GM12878 (cell line): ENCODE data around the gene FAM47E. TPM values are rescaled to one million over a fixed set of nuclear protein-coding genes. Genes with fewer than 3 reads are reported as not detected.

ENCODE experiments used
- ATAC-seq: fragments of 200-7000 bp; cut with Tn5 transposase; 3 replicates; pipeline ENCODE4 v1.9.1; 2020; ENCODE audit warnings: mild to moderate bottlenecking, moderate library complexity
- BruUV-seq: library from RNA; stranded (reverse); fragments of 400-500 nt; replicated peaks from 2 replicates; lab custom pipeline; 2021; lab: Mats Ljungman, UMichigan
- CTCF ChIA-PET: fragments of 300-600 bp; sonication (Branson Sonifier 250); formaldehyde crosslinking; extraction: SDS; loops from one replicate; lab custom pipeline; 2021; ENCODE audit warnings: inconsistent platforms; lab: Yijun Ruan, JAX
- POLR2A ChIA-PET: fragments of 350-600 bp; formaldehyde crosslinking; extraction: SDS; loops from one replicate; lab custom pipeline; 2021; ENCODE audit warnings: inconsistent platforms; lab: Charles Lee
- RAD21 ChIA-PET: fragments of 300-600 bp; sonication (Branson Sonifier 250); formaldehyde crosslinking; loops from one replicate; lab custom pipeline; 2023; ENCODE audit warnings: antibody characterized with exemption; ENCODE audit not compliant: unreplicated experiment; lab: Charles Lee
- SMC1A ChIA-PET: fragments of 300-600 bp; sonication (Branson Sonifier 250); formaldehyde crosslinking; loops from one replicate; lab custom pipeline; 2023; ENCODE audit not compliant: unreplicated experiment, uncharacterized antibody; lab: Charles Lee
- DNase-seq: peaks from one replicate; pipeline ENCODE4 v3.0.0-alpha.2; 2011; ENCODE audit warnings: low read depth, low spot score
- FAIRE-seq: peaks from 3 replicates; lab custom pipeline; 2011; peaks lifted over from hg19 to GRCh38; lab: Jason Lieb, UNC
- H2AFZ ChIP-seq: 2 replicates; pipeline ENCODE4 v1.6.0; 2011; ENCODE audit warnings: low read depth, low read length, control low read depth; ENCODE audit not compliant: control insufficient read depth
- H3K27ac ChIP-seq: 2 replicates; pipeline ENCODE4 v1.5.1; 2011; ENCODE audit warnings: control low read depth; ENCODE audit not compliant: control insufficient read depth, insufficient read depth
- H3K27me3 ChIP-seq, 2 experiments: replicated peaks in 1 of 2; 2 replicates each; pipeline versions ENCODE4 v1.6.0 to v1.6.1; 2011; ENCODE audit warnings: low read length in 1 of 2; ENCODE audit not compliant: control insufficient read depth in 2 of 2, insufficient read depth in 2 of 2
- H3K36me3 ChIP-seq, 2 experiments: 2 replicates each; pipeline ENCODE4 v1.5.1; 2011; ENCODE audit warnings: low read length in 1 of 2; ENCODE audit not compliant: control insufficient read depth in 2 of 2, insufficient read depth in 2 of 2
- H3K4me1 ChIP-seq: 2 replicates; pipeline ENCODE4 v1.6.1; 2011; ENCODE audit warnings: mild to moderate bottlenecking, low read length, moderate library complexity, mixed read lengths; ENCODE audit not compliant: control insufficient read depth, insufficient read depth
- H3K4me2 ChIP-seq: 2 replicates; pipeline ENCODE4 v1.6.0; 2011; ENCODE audit warnings: control low read depth; ENCODE audit not compliant: control insufficient read depth, insufficient read depth
- H3K4me3 ChIP-seq: fragments of 200-600 bp; sonication (generic); 2 replicates; pipeline ENCODE4 v1.5.1; 2016
- H3K79me2 ChIP-seq: 2 replicates; pipeline ENCODE4 v1.6.0; 2011; ENCODE audit warnings: low read length; ENCODE audit not compliant: control insufficient read depth, insufficient read depth
- H3K9ac ChIP-seq: 2 replicates; pipeline ENCODE4 v1.8.0; 2011; ENCODE audit warnings: low read length, control low read depth, mixed read lengths; ENCODE audit not compliant: control insufficient read depth, insufficient read depth
- H3K9me3 ChIP-seq: replicated peaks from 3 replicates; pipeline ENCODE4 v1.5.1; 2011; ENCODE audit warnings: mild to moderate bottlenecking, low read length; ENCODE audit not compliant: control insufficient read depth, insufficient read depth
- H4K20me1 ChIP-seq: 2 replicates; pipeline ENCODE4 v1.6.0; 2011; ENCODE audit not compliant: control insufficient read depth, insufficient read depth
- CHD4 ChIP-seq: fragments of 200-600 bp; sonication (generic); IDR thresholded peaks from 2 replicates; pipeline ENCODE4 v1.6.1; 2016; ENCODE audit warnings: mild to moderate bottlenecking
- E2F4 ChIP-seq: IDR thresholded peaks from 2 replicates; pipeline ENCODE4 v1.6.1; 2012; ENCODE audit warnings: low read depth, low read length, improper control_type of control experiment
- EZH2 ChIP-seq: IDR thresholded peaks from 2 replicates; pipeline ENCODE4 v1.6.1; 2012; ENCODE audit warnings: low read depth, mild to moderate bottlenecking, control low read depth, inconsistent platforms, low read length, borderline replicate concordance; ENCODE audit not compliant: control insufficient read depth
- IKZF2 ChIP-seq, 2 experiments: fragments of 450-650 bp; IDR thresholded peaks; 2 replicates each; pipeline ENCODE4 v1.6.1; 2017; ENCODE audit warnings: mild to moderate bottlenecking in 2 of 2, moderate library complexity in 2 of 2
- JUND ChIP-seq: IDR thresholded peaks from 2 replicates; pipeline ENCODE4 v1.6.1; 2012; ENCODE audit warnings: low read depth, mild to moderate bottlenecking, low read length, improper control_type of control experiment, moderate library complexity
- MTA2 ChIP-seq: fragments of 450-650 bp; IDR thresholded peaks from 2 replicates; pipeline ENCODE4 v1.6.1; 2016; ENCODE audit warnings: low read depth, mild to moderate bottlenecking, moderate library complexity
- MYC ChIP-seq: IDR thresholded peaks from 2 replicates; pipeline ENCODE4 v1.6.1; 2011; ENCODE audit warnings: mild to moderate bottlenecking, low read length, moderate library complexity, inconsistent platforms; ENCODE audit not compliant: insufficient read depth, insufficient replicate concordance, insufficient read length, severe bottlenecking
- NFIC ChIP-seq: IDR thresholded peaks from 2 replicates; pipeline ENCODE4 v1.6.1; 2012; ENCODE audit warnings: low read depth, mild to moderate bottlenecking, inconsistent platforms, low read length, moderate library complexity
- PML ChIP-seq: IDR thresholded peaks from 2 replicates; pipeline ENCODE4 v1.6.1; 2012; ENCODE audit warnings: low read length, inconsistent platforms
- RELB ChIP-seq: fragments of 450-650 bp; IDR thresholded peaks from 2 replicates; pipeline ENCODE4 v1.6.1; 2017; ENCODE audit warnings: low read depth, mild to moderate bottlenecking, moderate library complexity
- RFX5 ChIP-seq: IDR thresholded peaks from 2 replicates; pipeline ENCODE4 v1.6.1; 2011; ENCODE audit warnings: low read depth, low read length, improper control_type of control experiment
- SMAD1 ChIP-seq: fragments of 450-650 bp; IDR thresholded peaks from 2 replicates; pipeline ENCODE4 v1.6.1; 2018; ENCODE audit warnings: mild to moderate bottlenecking, low read depth; ENCODE audit not compliant: partially characterized antibody
- SUPT20H ChIP-seq: IDR thresholded peaks from 2 replicates; pipeline ENCODE4 v1.6.1; 2011; ENCODE audit warnings: low read depth, mild to moderate bottlenecking, low read length, moderate library complexity, borderline replicate concordance; ENCODE audit not compliant: control insufficient read depth
- TARDBP ChIP-seq: IDR thresholded peaks from 2 replicates; pipeline ENCODE4 v1.6.1; 2016; ENCODE audit warnings: borderline replicate concordance
- ZNF217 ChIP-seq: fragments of 450-650 bp; IDR thresholded peaks from 2 replicates; pipeline ENCODE4 v1.6.1; 2017; ENCODE audit warnings: antibody characterized with exemption, mild to moderate bottlenecking
- in situ Hi-C: fragments of 300-500 bp; cut with MboI; formaldehyde crosslinking; loops from 9 replicates; pipeline ENCODE4 v1.14.3; 2018; ENCODE audit warnings: mixed read lengths
- intact Hi-C: fragments of 100-400 bp; cut with micrococcal nuclease; formaldehyde crosslinking; loops from one replicate; pipeline ENCODE4 v1.14.2; 2022; ENCODE audit not compliant: unreplicated experiment
- polyA plus RNA-seq, 11 experiments: library from polyadenylated mRNA; depleted of rRNA in 4 of 11; unstranded in 6 of 11; stranded (reverse) in 5 of 11; fragments of >200 nt; fragmentation: Nextera tagmentation in 4 of 11; fragmentation: Illumina TruSeq in 1 of 11; extraction: Ambion mirVana in 4 of 11; extraction: Trizol in 1 of 11; gene quantifications; 1 replicate in 1 of 11; 2 replicates in 10 of 11; pipeline versions ENCODE4 v1.2.1 to v1.2.3, GENCODE V29; 2011 to 2016; ENCODE audit warnings: inconsistent platforms in 2 of 11, missing spikeins in 2 of 11, low read depth in 1 of 11
- total RNA-seq, 4 experiments: library from RNA; depleted of rRNA in 3 of 4; stranded (reverse); fragments of >200 nt in 3 of 4; fragmentation: Illumina TruSeq in 1 of 4; extraction: Trizol in 1 of 4; gene quantifications; 2 replicates each; pipeline versions ENCODE4 v1.2.1 to v1.2.3, GENCODE V29; 2013 to 2021

FAM47E gene
- total and polyA plus RNA-seq, 10 of the 15 experiments (the other 5 are each of a cell fraction or from before 2014, with no cell fraction given): 0.03 TPM; not detected in 9

- no peak for TF ChIP-seq RELB
These were observed 13.3 kb upstream of the FAM47E start (continued) for GRCh38 chr4:76238236-76238635.

GRCh38 chr4:76238701-76239100, 12.8 kb upstream of the FAM47E start:
- no peaks in the 10 kb centered on the region for H3K36me3 ChIP-seq
- H3K79me2 ChIP-seq: no peaks in the 10 kb centered on the region
- SMC1A ChIA-PET: no interaction called here
- no TSS peak for BruUV-seq
- CTCF ChIA-PET: no interaction called here
- TF ChIP-seq MTA2 (no peak), PML (no peak), SUPT20H (no peak), RFX5 (no peak), EZH2 (no peak), SMAD1 (no peak), CHD4 (no peak), MYC (no peak), JUND (no peak), TARDBP (no peak), IKZF2 (IDR thresholded peaks at IDR 0.05) (no peak), NFIC (no peak), ZNF217 (no peak), E2F4 (no peak)
- no peaks in the 10 kb centered on the region for H3K4me1 ChIP-seq
- DNase-seq (no peak), FAIRE-seq (no peak), ATAC-seq (no peak)
- no peak overlapping the region for H3K9ac ChIP-seq
- no peaks in the 10 kb centered on the region; the same call in 1 of the 3 replicates for H3K9me3 ChIP-seq
- no peak overlapping the region for H2AFZ ChIP-seq
- no peak overlapping the region for H3K4me3 ChIP-seq
- H3K27me3 ChIP-seq: no peaks in the 10 kb centered on the region; a peak in 1 of 4 replicates
- POLR2A ChIA-PET: no interaction called here
- H3K4me2 ChIP-seq: no peak overlapping the region
- H4K20me1 ChIP-seq: no peaks in the 10 kb centered on the region
- no peak overlapping the region for H3K27ac ChIP-seq
- RAD21 ChIA-PET: no interaction called here
- in situ Hi-C loops (no loop called here), intact Hi-C loops (no loop called here)
